Measurements from ENCODE around the gene SLC29A3. TPM values are rescaled to one million over a fixed set of nuclear protein-coding genes. Genes with fewer than 3 reads are reported as not detected.

Gene SLC29A3
- total and polyA plus RNA-seq, 2 donors (not counting 1 experiment from before 2014, with no cell fraction given) = 0.90 to 2.3 TPM

- TF ChIP-seq EZH2 (IDR thresholded peaks at IDR 0.05; ENCODE audit: low read length, missing control alignments) = no peak
- no peak for TF ChIP-seq CTCF (conservative IDR thresholded peaks at IDR 0.05 in 1 of 2, IDR thresholded peaks at IDR 0.05 in 1 of 2; ENCODE audit: low read depth in 1 of 2, low read length in 2 of 2)
- H3K4me3 ChIP-seq (replicated peaks in 1 of 4; ENCODE audit: control extremely low read depth in 1 of 4, insufficient read depth in 1 of 4, low read depth in 3 of 4, low read length in 4 of 4) = no peak overlapping the region
- H3K27ac ChIP-seq (ENCODE audit: insufficient read depth, low read length) = no peak overlapping the region
- no peaks in the 10 kb centered on the region for H3K4me1 ChIP-seq (ENCODE audit: control insufficient read depth, extremely low read depth, insufficient read depth, low read length)
- H3K9ac ChIP-seq (ENCODE audit: insufficient read depth, low read length) = no peak overlapping the region
- H3K79me2 ChIP-seq (ENCODE audit: control insufficient read depth, insufficient read depth, low read length) = no peaks in the 10 kb centered on the region
- no peaks in the 10 kb centered on the region for H3K27me3 ChIP-seq (ENCODE audit: control insufficient read depth, insufficient read depth, low read length)
- H2AFZ ChIP-seq (ENCODE audit: low read length) = no peak overlapping the region
- H3K9me3 ChIP-seq (ENCODE audit: control insufficient read depth, insufficient read depth, low read depth, low read length) = no peaks in the 10 kb centered on the region
- H3K4me2 ChIP-seq (ENCODE audit: extremely low read depth, insufficient read depth, low read length) = no peak overlapping the region
- H4K20me1 ChIP-seq (ENCODE audit: control insufficient read depth, extremely low read depth, insufficient read depth, low read length) = no peaks in the 10 kb centered on the region
- H3K36me3 ChIP-seq (ENCODE audit: control insufficient read depth, insufficient read depth, low read length) = no peaks in the 10 kb centered on the region
- DNase-seq (ENCODE audit: low read depth in 2 of 2) = no peak
Observed at GRCh38 chr10:71284544-71285179, 34.4 kb upstream of the SLC29A3 start.

DNA sequence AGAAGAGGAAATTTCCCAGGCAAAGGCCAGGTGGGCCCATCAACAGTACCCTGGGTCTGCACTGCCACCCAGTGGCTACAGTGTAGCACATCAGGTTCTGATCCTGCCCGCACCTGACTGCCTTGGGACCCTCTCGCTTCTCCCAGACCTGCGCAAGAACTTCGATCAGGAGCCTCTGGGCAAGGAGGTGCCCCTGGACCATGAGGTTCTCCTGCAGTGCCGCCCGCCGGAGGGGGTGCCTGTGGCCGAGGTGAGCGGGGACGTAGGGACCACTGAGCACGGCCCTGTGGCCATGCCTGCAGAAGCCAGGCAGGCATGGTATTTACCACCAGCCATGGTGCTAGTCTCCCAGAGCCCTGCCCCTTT, 33.9 kb upstream of the SLC29A3 start:
- TF ChIP-seq EZH2 (IDR thresholded peaks at IDR 0.05; ENCODE audit: low read length, missing control alignments) (no peak), CTCF (conservative IDR thresholded peaks at IDR 0.05 in 1 of 2, IDR thresholded peaks at IDR 0.05 in 1 of 2; ENCODE audit: low read depth in 1 of 2, low read length in 2 of 2) (peak; percentile 66 to 70)
- Histone ChIP-seq H4K20me1 (ENCODE audit: control insufficient read depth, extremely low read depth, insufficient read depth, low read length) (no peaks in the 10 kb centered on the region), H3K79me2 (ENCODE audit: control insufficient read depth, insufficient read depth, low read length) (no peaks in the 10 kb centered on the region), H3K4me2 (ENCODE audit: extremely low read depth, insufficient read depth, low read length) (no peak overlapping the region), H3K4me1 (ENCODE audit: control insufficient read depth, extremely low read depth, insufficient read depth, low read length) (no peaks in the 10 kb centered on the region), H3K27me3 (ENCODE audit: control insufficient read depth, insufficient read depth, low read length) (no peaks in the 10 kb centered on the region), H3K36me3 (ENCODE audit: control insufficient read depth, insufficient read depth, low read length) (no peaks in the 10 kb centered on the region), H3K27ac (ENCODE audit: insufficient read depth, low read length) (no peak overlapping the region), H3K9me3 (ENCODE audit: control insufficient read depth, insufficient read depth, low read depth, low read length) (no peaks in the 10 kb centered on the region), H3K4me3 (replicated peaks in 1 of 4; ENCODE audit: control extremely low read depth in 1 of 4, insufficient read depth in 1 of 4, low read depth in 3 of 4, low read length in 4 of 4) (no peak overlapping the region), H3K9ac (ENCODE audit: insufficient read depth, low read length) (no peak overlapping the region), H2AFZ (ENCODE audit: low read length) (no peak overlapping the region)
- DNase-seq (ENCODE audit: low read depth in 2 of 2) = peak; percentile 16 to 37

DNA sequence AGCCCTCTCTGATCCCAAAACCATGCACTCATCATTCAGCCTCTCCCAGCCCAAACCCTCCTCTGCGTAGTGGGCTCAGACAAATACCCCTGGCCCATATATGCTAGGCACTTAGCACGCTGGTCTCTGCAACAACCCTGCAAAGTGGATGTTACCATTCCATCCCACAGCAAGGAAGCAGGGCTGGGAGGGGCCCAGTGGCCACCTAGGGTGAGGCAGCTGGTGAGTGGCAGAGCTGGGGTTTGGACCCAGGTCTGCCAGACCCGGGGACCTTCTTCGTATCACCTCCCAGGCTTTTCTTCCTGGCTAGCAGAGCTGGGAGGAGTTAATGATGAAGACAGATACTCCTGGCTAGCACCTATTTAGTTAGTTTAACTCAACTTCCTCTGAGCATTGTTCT, 33.1 kb upstream of the SLC29A3 start:
- H3K4me1 ChIP-seq (ENCODE audit: control insufficient read depth, extremely low read depth, insufficient read depth, low read length) = no peaks in the 10 kb centered on the region
- H3K4me2 ChIP-seq (ENCODE audit: extremely low read depth, insufficient read depth, low read length) = no peak overlapping the region
- H3K9me3 ChIP-seq (ENCODE audit: control insufficient read depth, insufficient read depth, low read depth, low read length) = no peaks in the 10 kb centered on the region
- no peak overlapping the region for H3K27ac ChIP-seq (ENCODE audit: insufficient read depth, low read length)
- H3K4me3 ChIP-seq (replicated peaks in 1 of 4; ENCODE audit: control extremely low read depth in 1 of 4, insufficient read depth in 1 of 4, low read depth in 3 of 4, low read length in 4 of 4) = no peak overlapping the region
- H3K27me3 ChIP-seq (ENCODE audit: control insufficient read depth, insufficient read depth, low read length) = no peaks in the 10 kb centered on the region
- H2AFZ ChIP-seq (ENCODE audit: low read length) = no peak overlapping the region
- no peaks in the 10 kb centered on the region for H3K36me3 ChIP-seq (ENCODE audit: control insufficient read depth, insufficient read depth, low read length)
- DNase-seq (ENCODE audit: low read depth in 2 of 2) = no peak
- no peaks in the 10 kb centered on the region for H4K20me1 ChIP-seq (ENCODE audit: control insufficient read depth, extremely low read depth, insufficient read depth, low read length)
- no peak overlapping the region for H3K9ac ChIP-seq (ENCODE audit: insufficient read depth, low read length)
- no peaks in the 10 kb centered on the region for H3K79me2 ChIP-seq (ENCODE audit: control insufficient read depth, insufficient read depth, low read length)
- TF ChIP-seq CTCF (conservative IDR thresholded peaks at IDR 0.05 in 1 of 2, IDR thresholded peaks at IDR 0.05 in 1 of 2; ENCODE audit: low read depth in 1 of 2, low read length in 2 of 2) (no peak), EZH2 (IDR thresholded peaks at IDR 0.05; ENCODE audit: low read length, missing control alignments) (no peak)
